ENCODE results near the gene FGFR4.

FGFR4 gene

DNA sequence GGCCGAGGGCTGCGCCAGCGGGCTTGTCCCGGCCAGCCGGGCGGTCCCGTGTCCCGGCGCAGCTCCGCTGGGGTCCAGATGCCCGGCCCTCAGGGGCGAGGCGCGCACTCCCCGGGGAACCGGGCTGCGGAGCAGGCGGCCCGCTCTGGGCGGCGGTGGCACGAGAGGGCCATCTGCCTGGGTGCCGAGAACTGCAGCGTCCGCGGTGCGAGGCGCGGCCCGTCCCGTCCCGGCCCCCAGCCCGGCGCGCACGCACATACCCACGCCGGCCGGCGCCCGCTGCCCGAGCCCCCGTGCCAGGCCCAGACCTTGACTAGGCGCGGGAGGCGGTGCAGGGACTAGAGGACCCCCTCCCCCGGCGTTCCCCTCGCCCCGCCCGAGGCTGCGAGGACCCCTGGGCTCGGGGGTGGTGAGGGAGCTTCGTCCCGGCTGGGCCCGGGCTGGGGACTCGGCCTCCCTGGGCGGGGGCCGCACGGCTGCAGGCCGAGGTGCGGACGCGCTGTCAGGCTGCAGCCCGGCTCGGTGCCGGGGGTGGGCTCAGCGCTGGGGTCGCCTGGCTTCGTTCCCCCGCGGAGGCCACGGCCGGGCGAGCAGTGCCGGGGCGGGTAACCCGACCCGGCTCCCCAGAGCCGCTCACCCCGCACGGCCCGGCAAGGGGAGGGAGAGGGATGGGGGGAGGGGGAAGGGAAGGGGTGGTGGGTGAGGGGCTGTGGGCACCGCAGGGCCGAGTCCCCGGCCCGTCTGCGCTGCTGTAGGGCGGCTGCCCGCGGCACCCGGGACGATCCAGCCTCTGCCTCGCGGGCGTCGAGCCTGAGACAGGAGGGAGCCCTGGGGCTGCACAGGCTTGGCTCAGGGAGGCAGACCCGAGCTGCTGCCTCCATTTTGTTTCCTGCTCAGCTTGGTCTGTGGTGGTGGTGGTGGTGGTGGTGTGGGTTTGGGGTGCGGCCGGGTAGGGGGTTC lies 45.7 kb downstream of the FGFR4 start:
- no peak for DNase-seq (ENCODE audit: low read depth in 2 of 2)

DNA sequence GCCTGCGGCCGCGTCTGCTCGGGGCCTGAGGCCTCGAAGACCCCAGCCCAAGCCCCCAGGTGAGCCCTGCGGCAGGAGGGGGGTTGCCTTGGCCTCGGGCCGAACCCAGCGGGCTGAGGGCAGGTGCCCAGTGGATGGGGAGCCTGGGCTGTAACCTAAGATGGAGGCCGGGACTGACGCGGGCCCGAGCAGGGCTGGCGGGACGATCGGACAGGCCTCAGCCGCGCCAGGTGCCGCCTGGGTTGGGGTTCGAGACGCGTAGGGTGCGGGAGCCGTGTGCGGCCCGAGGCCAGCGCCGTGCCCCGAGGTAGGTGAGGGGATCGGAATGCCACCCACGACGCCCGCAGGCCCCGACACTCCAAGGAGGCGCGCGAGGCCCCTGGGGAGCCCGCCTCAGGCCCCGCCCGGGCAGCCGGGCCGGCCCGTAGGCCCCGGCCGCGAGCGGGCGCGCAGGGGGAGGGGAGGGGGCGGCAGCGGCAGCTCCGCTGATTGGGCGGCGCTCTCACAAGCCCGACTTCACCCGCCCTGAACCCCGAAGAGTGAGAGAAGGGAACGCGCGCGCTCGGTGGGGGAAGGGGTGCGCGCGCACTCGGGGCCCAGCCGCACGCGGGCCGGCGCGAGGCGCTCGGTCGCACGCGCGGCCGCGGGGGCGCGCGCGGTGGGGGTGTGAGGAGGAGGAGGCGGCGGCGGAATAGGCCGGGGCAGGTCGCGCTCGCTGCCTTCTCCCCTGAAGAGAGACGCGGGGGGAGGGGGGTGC lies 46.6 kb downstream of the FGFR4 start, which contains the start of gene NSD1:
NSD1 (plus strand) TSS at position 678 of the 757 bp plus-strand sequence. CDS start 1,331 bp downstream, outside the sequence.
- DNase-seq (ENCODE audit: low read depth in 2 of 2): peak; percentile 64 to 71

DNA sequence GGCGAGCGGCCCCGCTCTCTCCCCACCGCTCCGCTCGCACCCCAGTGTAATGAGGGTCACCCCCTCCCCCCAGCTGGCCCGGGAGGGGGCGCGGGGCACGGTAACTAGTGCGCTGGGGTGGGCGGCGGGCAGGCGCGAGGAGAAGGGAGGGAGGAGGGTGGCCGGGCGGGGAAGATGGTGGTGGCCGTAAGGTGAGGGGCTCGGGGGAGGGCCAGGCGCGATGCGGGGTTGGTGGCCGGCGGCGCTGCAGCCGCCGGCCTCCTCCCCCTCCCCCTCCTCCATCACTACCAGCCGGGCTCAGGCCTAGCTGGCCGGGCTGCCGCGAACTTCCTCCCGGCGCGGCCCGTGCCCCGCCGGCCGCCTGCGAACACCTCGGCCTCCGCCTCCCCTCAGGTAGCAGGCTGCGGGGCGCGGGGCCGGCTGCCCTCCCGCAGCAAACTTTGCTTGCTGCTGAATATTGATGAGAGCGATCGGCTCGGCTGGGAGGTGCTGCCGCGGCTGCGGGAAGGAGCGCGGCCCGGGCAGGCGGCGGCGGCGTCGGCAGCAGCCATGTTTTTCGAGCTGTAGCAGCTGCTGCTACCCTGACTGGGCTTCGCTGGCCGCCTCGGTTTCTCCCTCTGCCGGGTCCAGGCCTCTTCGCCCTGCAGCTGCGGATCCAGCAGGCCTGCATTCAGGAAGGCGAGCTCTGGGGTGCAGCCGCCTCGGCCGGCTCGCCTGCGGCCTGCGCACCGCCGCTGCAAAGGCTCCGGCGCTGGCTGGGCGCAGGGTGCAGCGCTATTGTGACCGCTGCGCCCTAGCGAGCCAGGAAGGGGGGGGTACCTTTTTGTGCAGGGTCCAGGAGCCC lies 47.4 kb downstream of the FGFR4 start:
- no peak for DNase-seq (ENCODE audit: low read depth in 2 of 2)

DNA sequence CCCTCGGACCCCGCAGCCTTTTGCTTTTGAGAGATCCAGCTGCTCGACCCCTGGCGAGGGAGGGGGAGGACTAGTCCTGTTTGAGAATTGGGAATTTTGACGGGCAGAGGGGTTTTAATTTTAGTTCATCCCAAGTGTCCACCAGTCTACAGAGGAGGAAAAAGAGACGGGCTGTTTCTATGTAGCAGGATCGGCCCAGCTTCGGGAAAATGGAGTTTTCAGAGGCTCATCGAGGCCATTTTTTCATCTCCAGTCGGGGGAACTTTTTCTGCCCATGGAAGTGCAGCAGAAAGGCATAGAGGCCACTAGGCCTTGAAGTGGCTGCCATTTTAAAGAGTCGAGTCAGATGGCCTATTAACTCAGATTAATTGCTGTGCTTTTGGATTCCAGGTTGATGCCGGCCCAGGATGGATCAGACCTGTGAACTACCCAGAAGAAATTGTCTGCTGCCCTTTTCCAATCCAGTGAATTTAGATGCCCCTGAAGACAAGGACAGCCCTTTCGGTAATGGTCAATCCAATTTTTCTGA lies 48.0 kb downstream of the FGFR4 start:
- DNase-seq (ENCODE audit: low read depth in 2 of 2): no peak

DNA sequence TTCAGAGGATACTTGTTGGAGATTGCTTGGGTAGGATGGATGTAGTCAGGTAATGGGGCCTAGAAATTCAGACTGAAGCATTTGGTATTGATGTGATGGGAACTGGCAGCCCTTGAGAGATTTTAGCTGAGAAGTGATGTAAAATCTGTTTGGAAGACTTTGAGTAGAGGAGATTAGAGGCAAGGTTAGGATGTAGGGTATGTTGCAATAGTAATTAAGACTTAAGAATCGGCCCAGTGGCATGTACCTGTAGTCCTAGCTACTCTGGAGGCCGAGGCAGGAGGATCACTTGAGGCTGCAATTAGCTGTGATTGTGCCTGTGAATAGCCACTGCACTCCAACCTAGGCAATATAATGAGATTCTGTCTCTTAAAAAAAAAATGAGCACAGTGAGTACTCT lies 53.6 kb downstream of the FGFR4 start:
- DNase-seq (ENCODE audit: low read depth in 2 of 2): no peak

DNA sequence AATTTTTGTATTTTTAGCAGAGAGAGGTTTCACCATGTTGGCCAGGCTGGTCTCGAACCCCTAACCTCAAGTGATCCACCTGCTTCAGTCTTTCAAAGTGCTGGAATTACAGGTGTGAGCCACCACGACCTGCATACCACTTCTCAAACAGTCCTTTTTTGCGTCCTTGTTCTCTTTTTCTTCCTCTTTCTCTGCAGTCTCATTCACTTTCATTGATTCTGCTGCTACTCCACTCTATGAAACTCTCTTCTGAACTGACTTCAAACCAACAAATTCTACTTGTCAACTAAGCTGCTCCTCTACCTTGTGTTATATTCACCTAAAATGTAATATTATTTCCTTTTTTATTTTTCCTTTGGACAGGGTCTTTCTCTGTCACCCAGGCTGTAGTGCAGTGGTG lies 54.8 kb downstream of the FGFR4 start:
- DNase-seq (ENCODE audit: low read depth in 2 of 2): no peak

DNA sequence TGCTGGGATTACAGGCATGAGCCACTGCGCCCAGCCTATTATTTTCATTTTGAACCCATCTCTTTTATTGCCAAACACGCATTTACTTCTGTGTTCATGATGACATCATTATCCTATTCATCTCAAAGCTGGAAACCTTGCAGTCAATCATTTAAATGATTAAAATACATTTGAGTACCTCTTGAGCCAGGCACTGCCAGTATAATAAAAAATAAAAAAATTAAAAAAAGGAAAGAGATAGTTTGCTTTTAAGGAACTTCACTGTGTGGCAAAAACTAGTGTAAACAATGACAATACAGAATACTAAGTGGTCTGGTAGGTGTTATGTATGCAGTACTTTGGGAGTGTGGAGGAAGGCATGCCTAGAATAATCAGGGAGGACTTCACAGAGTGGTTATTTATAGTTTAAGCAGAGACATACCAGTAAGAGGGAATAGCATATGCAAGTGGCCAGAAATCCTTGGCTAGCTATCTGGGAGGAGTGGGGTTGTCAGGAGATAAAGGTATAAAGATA lies 55.4 kb downstream of the FGFR4 start:
- no peak for DNase-seq (ENCODE audit: low read depth in 2 of 2)

DNA sequence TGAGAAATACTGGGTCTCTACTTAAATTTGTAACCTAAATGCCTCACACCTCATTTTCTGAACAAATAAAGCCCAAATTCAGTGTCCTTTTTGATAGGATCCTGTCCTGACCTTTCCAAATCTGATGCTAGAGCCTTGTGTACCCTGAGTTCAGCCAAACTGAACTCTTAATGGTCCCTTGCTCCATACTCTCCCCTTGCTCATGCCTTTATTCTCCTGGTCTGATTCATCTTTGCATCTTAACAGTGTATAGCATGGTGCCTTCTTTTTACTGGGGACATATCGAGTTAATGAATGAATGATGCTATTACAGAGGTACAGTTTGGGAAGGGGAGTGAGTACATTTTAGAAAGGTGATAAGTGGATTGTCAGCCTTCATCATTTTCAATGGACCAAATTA lies 56.1 kb downstream of the FGFR4 start:
- DNase-seq (ENCODE audit: low read depth in 2 of 2): no peak

DNA sequence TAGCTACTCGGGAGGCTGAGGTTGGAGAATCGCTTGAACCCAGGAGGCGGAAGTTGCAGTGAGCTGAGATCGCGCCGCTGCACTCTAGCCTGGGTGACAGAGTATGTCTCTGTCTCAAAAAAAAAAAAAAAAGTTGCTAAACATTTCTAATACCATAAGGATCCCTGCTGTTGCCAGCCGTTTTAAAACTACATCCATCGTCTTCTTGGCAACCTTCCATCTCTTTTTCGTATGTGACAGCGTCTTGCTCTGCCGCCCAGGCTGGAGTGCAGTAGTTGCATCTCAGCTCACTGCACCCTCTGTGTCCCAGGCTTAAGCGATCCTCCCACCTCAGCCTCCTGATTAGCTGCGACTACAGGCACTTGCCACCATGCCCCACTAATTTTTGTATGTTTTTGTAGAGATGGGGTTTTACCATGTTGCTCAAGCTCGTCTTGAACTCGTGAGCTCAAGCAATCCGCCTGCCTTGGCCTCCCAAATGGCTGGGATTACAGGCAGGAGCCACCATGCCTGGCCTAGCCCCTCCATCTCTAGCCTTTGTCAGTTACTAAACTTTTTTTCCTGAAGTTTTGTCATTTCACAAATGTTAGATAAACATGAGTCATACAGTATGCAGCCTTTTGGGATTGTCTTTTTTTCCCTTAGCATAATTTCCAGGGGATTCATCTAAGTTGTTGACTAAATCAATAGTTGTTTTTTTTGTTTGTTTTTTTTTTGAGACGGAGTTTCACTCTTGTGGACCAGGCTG lies 60.4 kb downstream of the FGFR4 start:
- DNase-seq (ENCODE audit: low read depth in 2 of 2): no peak
